HEK293 (cell line): ENCODE results near the gene ING4.

Experiments
- HOXA7 ChIP-seq: sonication (generic); formaldehyde crosslinking; IDR thresholded peaks from 2 replicates; pipeline ENCODE4 v1.8.1; 2022; ENCODE audit warnings: missing genetic modification reagents, borderline replicate concordance
- HOXD13 ChIP-seq: sonication (generic); formaldehyde crosslinking; IDR thresholded peaks from 2 replicates; pipeline ENCODE4 v1.8.0; 2022; ENCODE audit warnings: missing genetic modification reagents, borderline replicate concordance
- KLF8 ChIP-seq: fragments of 450-650 bp; formaldehyde crosslinking; IDR thresholded peaks from 2 replicates; pipeline ENCODE4 v1.5.1; 2016; ENCODE audit warnings: missing biosample characterization, missing genetic modification characterization
- PRDM1 ChIP-seq: fragments of 450-650 bp; formaldehyde crosslinking; IDR thresholded peaks from 2 replicates; pipeline ENCODE4; 2016; ENCODE audit warnings: missing biosample characterization, missing genetic modification characterization
- RBAK ChIP-seq: fragments of 450-650 bp; formaldehyde crosslinking; IDR thresholded peaks from 2 replicates; pipeline ENCODE4 v1.5.1; 2016; ENCODE audit warnings: missing biosample characterization, missing genetic modification characterization
- SP3 ChIP-seq: fragments of 450-650 bp; formaldehyde crosslinking; IDR thresholded peaks from 2 replicates; pipeline ENCODE4 v1.5.1; 2016; ENCODE audit warnings: missing biosample characterization, missing genetic modification characterization
- ZFP3 ChIP-seq: fragments of 450-650 bp; formaldehyde crosslinking; IDR thresholded peaks from 2 replicates; pipeline ENCODE4 v1.5.1; 2016; ENCODE audit warnings: low read depth, missing biosample characterization, missing genetic modification characterization
- ZNF19 ChIP-seq: fragments of 450-650 bp; formaldehyde crosslinking; IDR thresholded peaks from 2 replicates; pipeline ENCODE4; 2016; ENCODE audit warnings: missing biosample characterization, missing genetic modification characterization, low read depth
- ZNF311 ChIP-seq: fragments of 450-650 bp; formaldehyde crosslinking; IDR thresholded peaks from 2 replicates; pipeline ENCODE4 v1.5.1; 2017; ENCODE audit warnings: missing biosample characterization, missing genetic modification characterization, borderline replicate concordance
- ZNF335 ChIP-seq: fragments of 450-650 bp; formaldehyde crosslinking; conservative IDR thresholded peaks from 2 replicates; pipeline ENCODE4 v1.5.1; 2016; ENCODE audit warnings: missing biosample characterization, missing genetic modification characterization
- ZNF404 ChIP-seq: fragments of 450-650 bp; formaldehyde crosslinking; IDR thresholded peaks from 2 replicates; pipeline ENCODE4 v1.5.1; 2017; ENCODE audit warnings: missing biosample characterization, missing genetic modification characterization
- ZNF529 ChIP-seq: fragments of 450-650 bp; formaldehyde crosslinking; IDR thresholded peaks from 2 replicates; pipeline ENCODE4 v1.5.1; 2017; ENCODE audit warnings: missing genetic modification characterization, missing biosample characterization; ENCODE audit not compliant: insufficient replicate concordance
- ZNF530 ChIP-seq: fragments of 450-650 bp; formaldehyde crosslinking; IDR thresholded peaks from 2 replicates; pipeline ENCODE4 v1.5.1; 2016; ENCODE audit warnings: low read depth, missing biosample characterization, missing genetic modification characterization
- ZNF558 ChIP-seq: fragments of 450-650 bp; formaldehyde crosslinking; IDR thresholded peaks from 2 replicates; pipeline ENCODE4 v1.5.1; 2016; ENCODE audit warnings: missing biosample characterization, missing genetic modification characterization
- ZNF560 ChIP-seq: fragments of 450-650 bp; formaldehyde crosslinking; IDR thresholded peaks from 2 replicates; pipeline ENCODE4 v1.5.1; 2017; ENCODE audit warnings: missing biosample characterization, missing genetic modification characterization, borderline replicate concordance
- ZNF654 ChIP-seq: fragments of 450-650 bp; formaldehyde crosslinking; IDR thresholded peaks from 2 replicates; pipeline ENCODE4 v1.5.1; 2016; ENCODE audit warnings: low read depth, missing biosample characterization, missing genetic modification characterization
- ZNF658 ChIP-seq: fragments of 450-650 bp; formaldehyde crosslinking; IDR thresholded peaks from 2 replicates; pipeline ENCODE4; 2016; ENCODE audit warnings: missing biosample characterization, missing genetic modification characterization
- ZNF701 ChIP-seq: fragments of 450-650 bp; formaldehyde crosslinking; IDR thresholded peaks from 2 replicates; pipeline ENCODE4 v1.5.1; 2016; ENCODE audit warnings: missing biosample characterization, missing genetic modification characterization
- ZNF791 ChIP-seq: fragments of 450-650 bp; formaldehyde crosslinking; IDR thresholded peaks from 2 replicates; pipeline ENCODE4 v1.5.1; 2016; ENCODE audit warnings: missing biosample characterization, missing genetic modification characterization
- ZNF843 ChIP-seq: fragments of 450-650 bp; formaldehyde crosslinking; IDR thresholded peaks from 2 replicates; pipeline ENCODE4 v1.5.1; 2016; ENCODE audit warnings: missing biosample characterization, missing genetic modification characterization
- ZSCAN23 ChIP-seq: fragments of 450-650 bp; formaldehyde crosslinking; IDR thresholded peaks from 2 replicates; pipeline ENCODE4 v1.5.1; 2016; ENCODE audit warnings: missing biosample characterization, missing genetic modification characterization
- ZSCAN30 ChIP-seq: fragments of 450-650 bp; IDR thresholded peaks from 2 replicates; pipeline ENCODE4 v1.5.1; 2018; ENCODE audit warnings: missing biosample characterization, mild to moderate bottlenecking, missing genetic modification characterization, moderate library complexity
- ZXDB ChIP-seq: fragments of 450-650 bp; formaldehyde crosslinking; IDR thresholded peaks from 2 replicates; pipeline ENCODE4 v1.5.1; 2016; ENCODE audit warnings: missing biosample characterization, missing genetic modification characterization
- TF ChIP-seq, protein P1 (sequence below): fragments of 450-650 bp; formaldehyde crosslinking; IDR thresholded peaks from 2 replicates; pipeline ENCODE4 v1.5.1; 2016; ENCODE audit warnings: missing biosample characterization, missing genetic modification characterization, borderline replicate concordance
- TF ChIP-seq, protein P2 (sequence below): fragments of 450-650 bp; formaldehyde crosslinking; IDR thresholded peaks from 2 replicates; pipeline ENCODE4 v1.5.1; 2016; ENCODE audit warnings: missing biosample characterization, missing genetic modification characterization
- TF ChIP-seq, protein P3 (sequence below): fragments of 450-650 bp; formaldehyde crosslinking; IDR thresholded peaks from 2 replicates; pipeline ENCODE4 v1.5.0; 2017; ENCODE audit warnings: missing biosample characterization, missing genetic modification characterization, borderline replicate concordance
- TF ChIP-seq, protein P4 (sequence below): fragments of 450-650 bp; formaldehyde crosslinking; IDR thresholded peaks from 2 replicates; pipeline ENCODE4 v1.5.1; 2017; ENCODE audit warnings: missing biosample characterization, missing genetic modification characterization
- TF ChIP-seq, protein P5 (sequence below): fragments of 450-650 bp; formaldehyde crosslinking; IDR thresholded peaks from 2 replicates; pipeline ENCODE4 v1.5.1; 2017; ENCODE audit warnings: missing biosample characterization, missing genetic modification characterization
- TF ChIP-seq, protein P6 (sequence below): fragments of 450-650 bp; formaldehyde crosslinking; IDR thresholded peaks from 2 replicates; pipeline ENCODE4 v1.5.1; 2016; ENCODE audit warnings: missing biosample characterization, missing genetic modification characterization

The ING4 gene

GRCh38 chr12:6613776-6614512 is 49.0 kb downstream of the ING4 start (continued):
- TF ChIP-seq, protein P1, sequence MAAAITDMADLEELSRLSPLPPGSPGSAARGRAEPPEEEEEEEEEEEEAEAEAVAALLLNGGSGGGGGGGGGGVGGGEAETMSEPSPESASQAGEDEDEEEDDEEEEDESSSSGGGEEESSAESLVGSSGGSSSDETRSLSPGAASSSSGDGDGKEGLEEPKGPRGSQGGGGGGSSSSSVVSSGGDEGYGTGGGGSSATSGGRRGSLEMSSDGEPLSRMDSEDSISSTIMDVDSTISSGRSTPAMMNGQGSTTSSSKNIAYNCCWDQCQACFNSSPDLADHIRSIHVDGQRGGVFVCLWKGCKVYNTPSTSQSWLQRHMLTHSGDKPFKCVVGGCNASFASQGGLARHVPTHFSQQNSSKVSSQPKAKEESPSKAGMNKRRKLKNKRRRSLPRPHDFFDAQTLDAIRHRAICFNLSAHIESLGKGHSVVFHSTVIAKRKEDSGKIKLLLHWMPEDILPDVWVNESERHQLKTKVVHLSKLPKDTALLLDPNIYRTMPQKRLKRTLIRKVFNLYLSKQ (tag by site-specific recombination) = no peak
- TF ChIP-seq, protein P2, sequence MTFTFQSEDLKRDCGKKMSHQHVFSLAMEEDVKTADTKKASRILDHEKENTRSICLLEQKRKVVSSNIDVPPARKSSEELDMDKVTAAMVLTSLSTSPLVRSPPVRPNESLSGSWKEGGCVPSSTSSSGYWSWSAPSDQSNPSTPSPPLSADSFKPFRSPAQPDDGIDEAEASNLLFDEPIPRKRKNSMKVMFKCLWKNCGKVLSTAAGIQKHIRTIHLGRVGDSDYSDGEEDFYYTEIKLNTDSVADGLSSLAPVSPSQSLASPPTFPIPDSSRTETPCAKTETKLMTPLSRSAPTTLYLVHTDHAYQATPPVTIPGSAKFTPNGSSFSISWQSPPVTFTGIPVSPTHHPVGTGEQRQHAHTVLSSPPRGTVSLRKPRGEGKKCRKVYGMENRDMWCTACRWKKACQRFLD (tag by site-specific recombination) = no peak
- no peak for TF ChIP-seq HOXA7 (CRISPR knock-in tag)
- TF ChIP-seq ZFP3 (tag by site-specific recombination) = no peak
- TF ChIP-seq, protein P3, sequence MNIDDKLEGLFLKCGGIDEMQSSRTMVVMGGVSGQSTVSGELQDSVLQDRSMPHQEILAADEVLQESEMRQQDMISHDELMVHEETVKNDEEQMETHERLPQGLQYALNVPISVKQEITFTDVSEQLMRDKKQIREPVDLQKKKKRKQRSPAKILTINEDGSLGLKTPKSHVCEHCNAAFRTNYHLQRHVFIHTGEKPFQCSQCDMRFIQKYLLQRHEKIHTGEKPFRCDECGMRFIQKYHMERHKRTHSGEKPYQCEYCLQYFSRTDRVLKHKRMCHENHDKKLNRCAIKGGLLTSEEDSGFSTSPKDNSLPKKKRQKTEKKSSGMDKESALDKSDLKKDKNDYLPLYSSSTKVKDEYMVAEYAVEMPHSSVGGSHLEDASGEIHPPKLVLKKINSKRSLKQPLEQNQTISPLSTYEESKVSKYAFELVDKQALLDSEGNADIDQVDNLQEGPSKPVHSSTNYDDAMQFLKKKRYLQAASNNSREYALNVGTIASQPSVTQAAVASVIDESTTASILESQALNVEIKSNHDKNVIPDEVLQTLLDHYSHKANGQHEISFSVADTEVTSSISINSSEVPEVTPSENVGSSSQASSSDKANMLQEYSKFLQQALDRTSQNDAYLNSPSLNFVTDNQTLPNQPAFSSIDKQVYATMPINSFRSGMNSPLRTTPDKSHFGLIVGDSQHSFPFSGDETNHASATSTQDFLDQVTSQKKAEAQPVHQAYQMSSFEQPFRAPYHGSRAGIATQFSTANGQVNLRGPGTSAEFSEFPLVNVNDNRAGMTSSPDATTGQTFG (tag by site-specific recombination) = no peak
- peak; percentile 85 for TF ChIP-seq SP3 (tag by site-specific recombination)
- TF ChIP-seq, protein P4, sequence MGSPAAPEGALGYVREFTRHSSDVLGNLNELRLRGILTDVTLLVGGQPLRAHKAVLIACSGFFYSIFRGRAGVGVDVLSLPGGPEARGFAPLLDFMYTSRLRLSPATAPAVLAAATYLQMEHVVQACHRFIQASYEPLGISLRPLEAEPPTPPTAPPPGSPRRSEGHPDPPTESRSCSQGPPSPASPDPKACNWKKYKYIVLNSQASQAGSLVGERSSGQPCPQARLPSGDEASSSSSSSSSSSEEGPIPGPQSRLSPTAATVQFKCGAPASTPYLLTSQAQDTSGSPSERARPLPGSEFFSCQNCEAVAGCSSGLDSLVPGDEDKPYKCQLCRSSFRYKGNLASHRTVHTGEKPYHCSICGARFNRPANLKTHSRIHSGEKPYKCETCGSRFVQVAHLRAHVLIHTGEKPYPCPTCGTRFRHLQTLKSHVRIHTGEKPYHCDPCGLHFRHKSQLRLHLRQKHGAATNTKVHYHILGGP = no peak
- TF ChIP-seq, protein P5, sequence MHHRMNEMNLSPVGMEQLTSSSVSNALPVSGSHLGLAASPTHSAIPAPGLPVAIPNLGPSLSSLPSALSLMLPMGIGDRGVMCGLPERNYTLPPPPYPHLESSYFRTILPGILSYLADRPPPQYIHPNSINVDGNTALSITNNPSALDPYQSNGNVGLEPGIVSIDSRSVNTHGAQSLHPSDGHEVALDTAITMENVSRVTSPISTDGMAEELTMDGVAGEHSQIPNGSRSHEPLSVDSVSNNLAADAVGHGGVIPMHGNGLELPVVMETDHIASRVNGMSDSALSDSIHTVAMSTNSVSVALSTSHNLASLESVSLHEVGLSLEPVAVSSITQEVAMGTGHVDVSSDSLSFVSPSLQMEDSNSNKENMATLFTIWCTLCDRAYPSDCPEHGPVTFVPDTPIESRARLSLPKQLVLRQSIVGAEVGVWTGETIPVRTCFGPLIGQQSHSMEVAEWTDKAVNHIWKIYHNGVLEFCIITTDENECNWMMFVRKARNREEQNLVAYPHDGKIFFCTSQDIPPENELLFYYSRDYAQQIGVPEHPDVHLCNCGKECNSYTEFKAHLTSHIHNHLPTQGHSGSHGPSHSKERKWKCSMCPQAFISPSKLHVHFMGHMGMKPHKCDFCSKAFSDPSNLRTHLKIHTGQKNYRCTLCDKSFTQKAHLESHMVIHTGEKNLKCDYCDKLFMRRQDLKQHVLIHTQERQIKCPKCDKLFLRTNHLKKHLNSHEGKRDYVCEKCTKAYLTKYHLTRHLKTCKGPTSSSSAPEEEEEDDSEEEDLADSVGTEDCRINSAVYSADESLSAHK (tag by site-specific recombination) = no peak
- no peak for TF ChIP-seq ZNF404 (tag by site-specific recombination)
- peak; percentile 61; the same call in 1 of the 2 replicates for TF ChIP-seq KLF8 (tag by site-specific recombination)
- TF ChIP-seq ZNF19 = no peak
- no peak for TF ChIP-seq ZNF560 (tag by site-specific recombination)
- no peak for TF ChIP-seq HOXD13
- TF ChIP-seq ZSCAN30 = 0 out of 2 replicates have a peak, but pooled peaks have one; percentile 25
- no peak for TF ChIP-seq ZNF529
- peak; percentile 56; the same call in 1 of the 2 replicates for TF ChIP-seq ZXDB (tag by site-specific recombination)
- TF ChIP-seq ZNF843 (tag by site-specific recombination) = peak; percentile 62
- no peak for TF ChIP-seq RBAK (tag by site-specific recombination)
- peak; percentile 66; the same call in 1 of the 2 replicates for TF ChIP-seq ZNF335 (tag by site-specific recombination)
- TF ChIP-seq PRDM1 = peak; percentile 99
- no peak for TF ChIP-seq ZNF654 (tag by site-specific recombination)
- TF ChIP-seq ZSCAN23 (tag by site-specific recombination) = peak; percentile 20; the same call in 1 of the 2 replicates
- no peak for TF ChIP-seq ZNF658
- TF ChIP-seq ZNF530 (tag by site-specific recombination) = no peak
- TF ChIP-seq ZNF791 (tag by site-specific recombination) = no peak
- no peak for TF ChIP-seq ZNF311 (tag by site-specific recombination)
- TF ChIP-seq ZNF558 (tag by site-specific recombination) = no peak
- TF ChIP-seq, protein P6, sequence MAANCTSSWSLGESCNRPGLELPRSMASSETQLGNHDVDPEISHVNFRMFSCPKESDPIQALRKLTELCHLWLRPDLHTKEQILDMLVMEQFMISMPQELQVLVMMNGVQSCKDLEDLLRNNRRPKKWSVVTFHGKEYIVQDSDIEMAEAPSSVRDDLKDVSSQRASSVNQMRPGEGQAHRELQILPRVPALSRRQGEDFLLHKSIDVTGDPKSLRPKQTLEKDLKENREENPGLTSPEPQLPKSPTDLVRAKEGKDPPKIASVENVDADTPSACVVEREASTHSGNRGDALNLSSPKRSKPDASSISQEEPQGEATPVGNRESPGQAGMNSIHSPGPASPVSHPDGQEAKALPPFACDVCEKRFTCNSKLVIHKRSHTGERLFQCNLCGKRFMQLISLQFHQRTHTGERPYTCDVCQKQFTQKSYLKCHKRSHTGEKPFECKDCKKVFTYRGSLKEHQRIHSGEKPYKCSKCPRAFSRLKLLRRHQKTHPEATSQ (tag by site-specific recombination) = no peak
- TF ChIP-seq ZNF701 (tag by site-specific recombination) = no peak
